Right hindlimb (tissue), 1 donor: ENCODE measurements around the gene TIE1.
A peak's percentile ranks its signal among the peaks of the same experiment; 100 is the strongest.

Experiments used
- DNase-seq: peaks from one replicate; pipeline ENCODE4 v3.0.0-alpha.2; 2018

The TIE1 gene

GRCh38 chr1:43293896-43294760 is 6.7 kb upstream of the TIE1 start:
- no peak for DNase-seq

DNA sequence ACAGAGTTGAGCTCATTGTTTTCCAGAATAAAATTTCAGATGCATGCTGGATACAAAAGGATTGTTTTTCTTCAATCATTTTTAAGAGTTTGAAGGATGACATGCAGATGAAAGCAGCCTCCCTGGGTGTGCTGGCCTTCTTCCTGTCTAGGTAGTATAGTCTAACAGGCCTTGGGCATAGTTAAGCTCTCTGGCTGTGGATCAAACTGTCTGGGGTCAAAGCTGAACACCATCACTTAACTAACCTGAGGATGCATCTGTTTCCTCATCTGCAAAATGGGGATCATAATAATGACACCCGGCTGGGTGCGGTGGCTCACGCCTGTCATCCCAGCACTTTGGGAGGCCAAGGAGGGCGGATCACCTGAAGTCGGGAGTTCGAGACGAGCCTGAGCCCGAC is 6.0 kb upstream of the TIE1 start:
- no peak for DNase-seq

GRCh38 chr1:43296207-43296606 is 4.6 kb upstream of the TIE1 start:
- no peak for DNase-seq

DNA sequence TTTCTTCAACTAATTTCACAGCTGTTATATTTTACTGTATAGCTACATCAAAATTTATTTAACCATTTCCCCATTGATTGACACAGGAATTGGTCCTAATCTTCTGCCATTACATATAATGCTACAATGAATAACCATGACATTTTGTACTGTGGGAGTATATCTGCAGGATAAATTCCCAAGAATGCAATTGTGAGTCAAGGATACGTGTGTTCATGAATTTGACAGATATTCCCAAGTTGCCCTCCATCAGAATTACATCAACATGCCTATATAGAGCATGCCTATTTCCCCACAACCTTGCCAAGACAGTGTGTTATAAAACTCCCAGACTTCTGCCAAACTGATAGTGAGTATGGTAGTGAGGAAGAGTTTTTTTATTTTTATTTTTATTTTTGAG is 2.7 kb upstream of the TIE1 start:
- no peak for DNase-seq

- no peak for DNase-seq
Observed at GRCh38 chr1:43299101-43299500, 1.7 kb upstream of the TIE1 start.

DNA sequence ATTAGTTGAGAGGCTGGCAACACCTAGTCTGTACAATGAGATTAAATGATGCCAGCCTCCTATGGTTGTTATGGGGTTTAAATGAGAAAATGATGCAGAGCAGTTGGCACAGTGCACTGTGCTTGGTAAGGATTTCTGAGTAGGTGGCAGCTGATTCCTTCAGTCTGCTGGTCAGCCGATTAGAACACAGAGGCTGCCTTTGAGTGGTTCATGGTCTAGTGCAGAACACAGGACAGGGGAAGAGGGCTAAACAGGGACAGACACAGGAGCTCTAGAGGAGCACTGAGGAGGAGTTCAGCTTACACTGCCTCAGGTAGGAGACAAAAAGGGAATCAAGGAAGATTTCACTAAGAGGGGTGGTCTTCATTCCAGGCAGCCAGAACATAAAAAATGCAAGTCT is 1.4 kb downstream of the TIE1 start:
- DNase-seq, result no peak

- no peak for DNase-seq
Observed at GRCh38 chr1:43302721-43303470, 2.1 kb downstream of the TIE1 start.

DNA sequence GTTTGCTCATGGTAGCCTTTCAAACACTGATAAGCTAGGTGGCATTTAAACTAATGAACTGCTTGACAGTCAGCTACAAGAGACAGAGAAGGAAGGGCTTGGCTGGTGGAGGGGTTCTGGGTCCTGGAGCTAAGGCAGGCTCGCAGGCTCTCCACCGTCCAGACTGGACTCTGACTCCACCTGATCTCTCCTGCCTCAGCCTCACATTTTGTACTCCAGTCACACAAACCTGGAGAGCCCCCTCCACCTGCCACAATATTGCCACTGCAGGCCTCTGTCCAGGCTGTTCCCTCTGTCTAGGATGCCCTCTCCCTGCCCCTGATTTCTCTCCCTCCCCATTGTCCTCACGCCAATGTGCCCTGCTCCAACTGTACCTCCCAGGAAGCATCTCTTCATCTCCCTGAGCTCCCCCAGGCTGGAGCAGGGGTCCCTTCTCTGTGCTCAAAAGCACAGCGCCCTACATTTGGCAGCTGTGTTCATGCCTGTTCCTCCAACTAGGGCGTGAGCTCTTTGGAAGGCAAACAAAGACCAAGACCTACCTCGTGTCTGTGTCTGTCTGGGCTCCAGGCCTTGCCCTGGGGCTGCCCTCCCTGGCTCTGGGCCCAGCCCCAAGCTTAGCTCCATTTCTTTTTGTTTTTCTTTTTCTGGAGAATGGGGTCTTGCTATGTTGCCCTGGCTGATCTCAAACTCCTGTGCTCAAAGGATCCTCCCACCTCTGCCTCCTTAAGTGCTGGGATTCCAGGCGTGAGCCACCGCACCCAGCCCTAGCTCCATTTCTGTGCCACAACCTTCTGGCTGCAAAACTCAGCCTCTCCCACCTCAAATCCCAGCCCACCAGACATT is 2.9 kb downstream of the TIE1 start:
- no peak for DNase-seq

DNA sequence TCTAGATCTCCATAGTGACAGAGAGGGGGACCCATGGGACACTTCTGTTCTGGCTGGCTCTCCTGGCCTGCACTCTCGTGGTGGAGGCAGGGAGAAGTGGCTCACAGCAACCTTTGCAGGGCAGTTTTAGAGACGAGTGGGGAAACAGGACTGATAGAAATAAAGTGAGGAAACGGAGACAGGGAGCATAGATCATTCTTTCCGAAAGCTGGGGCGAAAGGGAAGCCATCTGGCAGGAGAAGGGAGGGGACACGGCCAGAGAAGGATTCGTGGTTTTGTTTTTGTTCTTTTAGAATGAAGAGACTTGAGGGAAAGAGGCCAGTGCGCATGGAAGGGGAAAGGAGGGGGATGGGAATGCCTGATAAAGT is 3.5 kb downstream of the TIE1 start:
- DNase-seq, result peak; percentile 59

- no peak for DNase-seq
Observed at GRCh38 chr1:43304771-43305300, 4.1 kb downstream of the TIE1 start.

DNA sequence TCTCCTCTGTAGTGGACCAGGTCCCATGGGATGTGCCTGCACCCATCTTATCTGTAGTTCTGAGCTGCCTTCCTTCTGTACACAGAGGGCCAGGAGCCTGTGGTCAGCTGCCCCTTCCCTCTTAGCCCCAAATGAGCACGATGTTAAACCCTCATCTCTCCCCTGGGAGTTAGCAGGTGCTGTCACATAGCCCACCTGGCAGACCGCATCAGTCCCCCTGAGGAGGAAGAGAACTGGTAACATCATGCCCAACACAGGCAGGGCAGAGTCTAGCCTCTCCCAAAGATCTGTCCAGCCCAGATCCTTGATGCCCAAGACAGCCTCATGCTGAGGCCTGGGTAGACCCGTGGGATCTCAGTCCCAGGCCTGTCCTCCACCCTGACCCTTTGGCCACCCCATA is 4.7 kb downstream of the TIE1 start:
- DNase-seq, result peak; percentile 2

- DNase-seq, result peak; percentile 0
Observed at GRCh38 chr1:43305926-43306687, 5.3 kb downstream of the TIE1 start.

- no peak for DNase-seq
Observed at GRCh38 chr1:43306688-43307457, 6.1 kb downstream of the TIE1 start.

GRCh38 chr1:43307458-43308158 is 6.8 kb downstream of the TIE1 start:
- DNase-seq, result peak; percentile 7

DNA sequence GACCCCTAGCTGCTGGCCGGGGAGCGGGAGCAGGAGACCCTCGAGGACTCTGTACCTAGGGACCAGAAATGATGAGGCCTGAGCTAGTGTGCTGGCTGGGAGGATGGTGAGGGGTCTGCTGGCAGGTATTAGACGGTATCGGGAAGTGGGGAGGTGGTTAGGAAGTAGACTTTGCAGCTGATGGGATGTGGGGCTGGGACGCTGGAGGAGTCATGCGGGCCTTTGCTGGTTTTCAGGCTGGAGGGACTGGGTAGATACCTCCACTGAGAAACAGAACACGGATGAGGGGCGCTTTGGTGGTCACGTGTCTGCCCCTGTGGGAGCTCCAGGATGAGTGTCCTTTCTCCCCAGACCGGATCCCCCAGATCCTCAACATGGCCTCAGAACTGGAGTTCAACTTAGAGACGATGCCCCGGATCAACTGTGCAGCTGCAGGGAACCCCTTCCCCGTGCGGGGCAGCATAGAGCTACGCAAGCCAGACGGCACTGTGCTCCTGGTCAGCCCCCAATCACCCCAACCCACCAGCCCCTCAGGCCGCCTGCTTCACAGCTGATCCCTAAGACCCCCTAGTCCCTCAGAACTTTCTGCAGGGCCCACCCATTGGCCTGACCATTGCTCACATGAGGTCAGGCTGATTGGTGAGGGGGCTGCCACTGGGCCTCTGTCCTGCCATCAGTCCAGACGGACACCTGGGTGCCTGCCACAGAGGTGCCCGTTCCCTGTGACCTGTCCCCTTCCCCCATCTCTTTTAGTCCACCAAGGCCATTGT is 8.0 kb downstream of the TIE1 start:
- peak; percentile 4 for DNase-seq

- DNase-seq, result peak; percentile 10
Observed at GRCh38 chr1:43309405-43310025, 8.7 kb downstream of the TIE1 start.

DNA sequence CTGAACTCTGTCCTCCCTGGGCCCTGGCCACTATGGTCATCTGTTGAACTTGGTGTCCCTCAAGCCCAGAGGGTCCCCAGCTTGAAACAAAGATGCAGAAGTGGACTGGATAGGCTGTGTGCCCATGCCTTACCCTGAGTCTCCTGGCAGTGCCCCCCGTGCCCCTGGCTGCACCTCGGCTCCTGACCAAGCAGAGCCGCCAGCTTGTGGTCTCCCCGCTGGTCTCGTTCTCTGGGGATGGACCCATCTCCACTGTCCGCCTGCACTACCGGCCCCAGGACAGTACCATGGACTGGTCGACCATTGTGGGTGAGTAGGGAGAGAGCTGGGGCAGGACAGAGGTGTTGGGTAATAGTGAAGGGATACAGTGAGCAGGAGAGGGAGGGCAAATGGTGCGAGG is 10.7 kb downstream of the TIE1 start:
- no peak for DNase-seq

- DNase-seq, result no peak
Observed at GRCh38 chr1:43312212-43312623, 11.4 kb downstream of the TIE1 start.
